ENCODE measurements around the gene JAKMIP1. TPM values are rescaled to one million over a fixed set of nuclear protein-coding genes. Genes with fewer than 3 reads are reported as not detected.

The JAKMIP1 gene
- total and polyA plus RNA-seq, 9 donors: 0.33 to 1.00 (median 0.56) TPM; not detected in 1

- TF ChIP-seq, protein P1, sequence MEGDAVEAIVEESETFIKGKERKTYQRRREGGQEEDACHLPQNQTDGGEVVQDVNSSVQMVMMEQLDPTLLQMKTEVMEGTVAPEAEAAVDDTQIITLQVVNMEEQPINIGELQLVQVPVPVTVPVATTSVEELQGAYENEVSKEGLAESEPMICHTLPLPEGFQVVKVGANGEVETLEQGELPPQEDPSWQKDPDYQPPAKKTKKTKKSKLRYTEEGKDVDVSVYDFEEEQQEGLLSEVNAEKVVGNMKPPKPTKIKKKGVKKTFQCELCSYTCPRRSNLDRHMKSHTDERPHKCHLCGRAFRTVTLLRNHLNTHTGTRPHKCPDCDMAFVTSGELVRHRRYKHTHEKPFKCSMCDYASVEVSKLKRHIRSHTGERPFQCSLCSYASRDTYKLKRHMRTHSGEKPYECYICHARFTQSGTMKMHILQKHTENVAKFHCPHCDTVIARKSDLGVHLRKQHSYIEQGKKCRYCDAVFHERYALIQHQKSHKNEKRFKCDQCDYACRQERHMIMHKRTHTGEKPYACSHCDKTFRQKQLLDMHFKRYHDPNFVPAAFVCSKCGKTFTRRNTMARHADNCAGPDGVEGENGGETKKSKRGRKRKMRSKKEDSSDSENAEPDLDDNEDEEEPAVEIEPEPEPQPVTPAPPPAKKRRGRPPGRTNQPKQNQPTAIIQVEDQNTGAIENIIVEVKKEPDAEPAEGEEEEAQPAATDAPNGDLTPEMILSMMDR (IDR thresholded peaks at IDR 0.05): no peak
- TF ChIP-seq POLR2A (IDR thresholded peaks at IDR 0.05) (no peak), EP300 (IDR thresholded peaks at IDR 0.05) (no peak)
- H3K4me3 ChIP-seq: no peak overlapping the region
- 73 to 78% (median 74%) methylated on average over 10 of the region's 10 CpGs for WGBS, 3 donors
- H3K9me3 ChIP-seq: no peaks in the 10 kb centered on the region
- no peaks in the 10 kb centered on the region for H3K4me1 ChIP-seq (ENCODE audit: insufficient read depth)
- no peak overlapping the region for H3K27ac ChIP-seq
- no peaks in the 10 kb centered on the region for H3K36me3 ChIP-seq
- no peak for DNase-seq
- intact Hi-C loops (cut with DNase I): no loop called here
- no peaks in the 10 kb centered on the region for H3K27me3 ChIP-seq
Observed at GRCh38 chr4:6065934-6066590, 134.3 kb downstream of the JAKMIP1 start.

GRCh38 chr4:6065166-6065565, 135.2 kb downstream of the JAKMIP1 start:
- Histone ChIP-seq H3K27me3 (no peaks in the 10 kb centered on the region), H3K9me3 (no peaks in the 10 kb centered on the region), H3K36me3 (no peaks in the 10 kb centered on the region), H3K27ac (no peak overlapping the region), H3K4me1 (ENCODE audit: insufficient read depth) (no peaks in the 10 kb centered on the region), H3K4me3 (no peak overlapping the region)
- no peak for DNase-seq
- intact Hi-C loops (cut with DNase I): no loop called here
- TF ChIP-seq POLR2A (IDR thresholded peaks at IDR 0.05) (no peak), EP300 (IDR thresholded peaks at IDR 0.05) (no peak)
- TF ChIP-seq, protein P1 (IDR thresholded peaks at IDR 0.05): no peak
- 90 to 99% (median 96%) methylated on average over 5 of the region's 5 CpGs for WGBS, 3 donors

DNA sequence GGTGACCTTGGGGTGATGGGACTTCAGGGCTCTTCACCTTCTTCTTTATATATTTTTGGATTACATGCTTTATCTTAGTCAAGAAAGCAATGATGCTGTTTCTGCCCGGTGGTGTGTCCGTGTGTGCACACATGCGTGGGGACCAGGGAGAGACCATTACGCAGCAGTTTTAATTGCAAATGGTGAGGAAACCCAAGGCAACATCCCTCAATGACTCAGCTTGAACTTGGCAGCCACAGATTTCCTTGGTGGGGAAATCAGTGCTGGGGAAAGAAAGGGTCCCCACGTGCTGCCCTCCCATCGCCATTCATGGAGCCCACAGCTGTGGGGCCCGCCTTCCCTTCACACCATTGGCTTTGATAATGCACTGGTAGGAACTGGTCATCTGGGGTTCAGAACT, 136.0 kb downstream of the JAKMIP1 start:
- Histone ChIP-seq H3K27ac (no peak overlapping the region), H3K36me3 (no peaks in the 10 kb centered on the region), H3K27me3 (no peaks in the 10 kb centered on the region), H3K4me1 (ENCODE audit: insufficient read depth) (no peaks in the 10 kb centered on the region), H3K4me3 (no peak overlapping the region), H3K9me3 (peaks cover 0 to 2% of the 10 kb centered on the region in 2 donors)
- WGBS, 3 donors: 80 to 86% (median 81%) methylated on average over 7 of the region's 7 CpGs
- no peak for DNase-seq
- TF ChIP-seq, protein P1 (IDR thresholded peaks at IDR 0.05): no peak
- TF ChIP-seq EP300 (IDR thresholded peaks at IDR 0.05): no peak
- TF ChIP-seq POLR2A (IDR thresholded peaks at IDR 0.05): no peak
- intact Hi-C loops (cut with DNase I): no loop called here

DNA sequence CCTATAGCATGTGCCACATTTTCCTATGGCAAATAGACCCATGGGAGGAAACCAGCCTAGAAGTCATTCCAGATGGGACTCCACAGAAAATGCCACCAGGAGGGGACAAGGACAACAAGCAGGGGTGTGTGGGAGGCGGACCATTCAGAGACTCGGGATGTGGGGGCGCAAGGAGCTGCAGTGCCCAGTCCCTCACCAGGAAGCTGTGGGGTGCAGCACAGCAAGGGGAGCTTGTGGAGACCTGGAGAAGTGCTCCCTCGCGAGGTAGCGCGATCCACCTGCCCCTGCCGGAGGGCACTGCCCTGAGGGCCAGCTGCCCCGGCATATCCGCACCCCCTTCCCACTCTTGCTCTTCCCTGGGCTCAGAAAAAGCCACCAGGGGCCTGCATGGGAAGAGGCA, 136.7 kb downstream of the JAKMIP1 start:
- H3K9me3 ChIP-seq: peaks cover 0 to 3% of the 10 kb centered on the region in 2 donors
- DNase-seq: no peak
- no peaks in the 10 kb centered on the region for H3K4me1 ChIP-seq (ENCODE audit: insufficient read depth)
- 92 to 94% (median 92%) methylated on average over 10 of the region's 10 CpGs for WGBS, 3 donors
- no peak overlapping the region for H3K27ac ChIP-seq
- no peak for TF ChIP-seq EP300 (IDR thresholded peaks at IDR 0.05)
- no peak for TF ChIP-seq POLR2A (IDR thresholded peaks at IDR 0.05)
- TF ChIP-seq, protein P1 (IDR thresholded peaks at IDR 0.05): no peak
- H3K4me3 ChIP-seq: no peak overlapping the region
- H3K27me3 ChIP-seq: no peaks in the 10 kb centered on the region
- intact Hi-C loops (cut with DNase I): no loop called here
- H3K36me3 ChIP-seq: no peaks in the 10 kb centered on the region
